ENCODE measurements around the gene IQCM.

- TF ChIP-seq TCF7L2 (IDR thresholded peaks at IDR 0.05; ENCODE audit: borderline replicate concordance, low read depth, low read length) (no peak), TSHZ1 (tag by site-specific recombination; IDR thresholded peaks at IDR 0.05; ENCODE audit: borderline replicate concordance) (no peak), WT1 (tag by site-specific recombination; IDR thresholded peaks at IDR 0.05) (no peak), ZNF354C (tag by site-specific recombination; IDR thresholded peaks at IDR 0.05; ENCODE audit: borderline replicate concordance, low read depth) (no peak), ZNF133 (tag by site-specific recombination; IDR thresholded peaks at IDR 0.05) (no peak), ZBTB21 (tag by site-specific recombination; IDR thresholded peaks at IDR 0.05) (no peak)
- TF ChIP-seq, protein P1, sequence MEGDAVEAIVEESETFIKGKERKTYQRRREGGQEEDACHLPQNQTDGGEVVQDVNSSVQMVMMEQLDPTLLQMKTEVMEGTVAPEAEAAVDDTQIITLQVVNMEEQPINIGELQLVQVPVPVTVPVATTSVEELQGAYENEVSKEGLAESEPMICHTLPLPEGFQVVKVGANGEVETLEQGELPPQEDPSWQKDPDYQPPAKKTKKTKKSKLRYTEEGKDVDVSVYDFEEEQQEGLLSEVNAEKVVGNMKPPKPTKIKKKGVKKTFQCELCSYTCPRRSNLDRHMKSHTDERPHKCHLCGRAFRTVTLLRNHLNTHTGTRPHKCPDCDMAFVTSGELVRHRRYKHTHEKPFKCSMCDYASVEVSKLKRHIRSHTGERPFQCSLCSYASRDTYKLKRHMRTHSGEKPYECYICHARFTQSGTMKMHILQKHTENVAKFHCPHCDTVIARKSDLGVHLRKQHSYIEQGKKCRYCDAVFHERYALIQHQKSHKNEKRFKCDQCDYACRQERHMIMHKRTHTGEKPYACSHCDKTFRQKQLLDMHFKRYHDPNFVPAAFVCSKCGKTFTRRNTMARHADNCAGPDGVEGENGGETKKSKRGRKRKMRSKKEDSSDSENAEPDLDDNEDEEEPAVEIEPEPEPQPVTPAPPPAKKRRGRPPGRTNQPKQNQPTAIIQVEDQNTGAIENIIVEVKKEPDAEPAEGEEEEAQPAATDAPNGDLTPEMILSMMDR (tag by site-specific recombination; IDR thresholded peaks at IDR 0.05), result no peak
- TF ChIP-seq, protein P2, sequence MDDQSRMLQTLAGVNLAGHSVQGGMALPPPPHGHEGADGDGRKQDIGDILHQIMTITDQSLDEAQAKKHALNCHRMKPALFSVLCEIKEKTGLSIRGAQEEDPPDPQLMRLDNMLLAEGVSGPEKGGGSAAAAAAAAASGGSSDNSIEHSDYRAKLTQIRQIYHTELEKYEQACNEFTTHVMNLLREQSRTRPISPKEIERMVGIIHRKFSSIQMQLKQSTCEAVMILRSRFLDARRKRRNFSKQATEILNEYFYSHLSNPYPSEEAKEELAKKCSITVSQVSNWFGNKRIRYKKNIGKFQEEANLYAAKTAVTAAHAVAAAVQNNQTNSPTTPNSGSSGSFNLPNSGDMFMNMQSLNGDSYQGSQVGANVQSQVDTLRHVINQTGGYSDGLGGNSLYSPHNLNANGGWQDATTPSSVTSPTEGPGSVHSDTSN (CRISPR knock-in tag; IDR thresholded peaks at IDR 0.05), result no peak
These were observed 260.5 kb downstream of the IQCM start for GRCh38 chr4:149555146-149555545.
